ENCODE results near the gene CD2.

Gene CD2

GRCh38 chr1:116765962-116766361 lies 11.7 kb downstream of the CD2 start:
- no peak overlapping the region for H3K27ac ChIP-seq
- TF ChIP-seq CTCF (conservative IDR thresholded peaks at IDR 0.05) (no peak), ZFX (IDR thresholded peaks at IDR 0.05) (no peak)

GRCh38 chr1:116766616-116767469 lies 12.6 kb downstream of the CD2 start:
- TF ChIP-seq CTCF (conservative IDR thresholded peaks at IDR 0.05) (no peak), ZFX (IDR thresholded peaks at IDR 0.05) (no peak)
- no peak overlapping the region for H3K27ac ChIP-seq

- no peak for TF ChIP-seq ZFX (IDR thresholded peaks at IDR 0.05)
- TF ChIP-seq CTCF (conservative IDR thresholded peaks at IDR 0.05), result no peak
- H3K27ac ChIP-seq, result no peak overlapping the region
These were observed 13.7 kb downstream of the CD2 start for GRCh38 chr1:116767782-116768382.

GRCh38 chr1:116768416-116769103 lies 14.3 kb downstream of the CD2 start:
- no peak overlapping the region for H3K27ac ChIP-seq
- TF ChIP-seq ZFX (IDR thresholded peaks at IDR 0.05), result no peak
- TF ChIP-seq CTCF (conservative IDR thresholded peaks at IDR 0.05), result no peak

GRCh38 chr1:116769104-116769452 lies 14.8 kb downstream of the CD2 start:
- TF ChIP-seq CTCF (conservative IDR thresholded peaks at IDR 0.05) (no peak), ZFX (IDR thresholded peaks at IDR 0.05) (no peak)
- no peak overlapping the region for H3K27ac ChIP-seq

- TF ChIP-seq CTCF (conservative IDR thresholded peaks at IDR 0.05), result no peak
- TF ChIP-seq ZFX (IDR thresholded peaks at IDR 0.05), result no peak
- no peak overlapping the region for H3K27ac ChIP-seq
These were observed 15.3 kb downstream of the CD2 start for GRCh38 chr1:116769561-116769977.

GRCh38 chr1:116769994-116770393 lies 15.8 kb downstream of the CD2 start:
- H3K27ac ChIP-seq, result no peak overlapping the region
- no peak for TF ChIP-seq ZFX (IDR thresholded peaks at IDR 0.05)
- TF ChIP-seq CTCF (conservative IDR thresholded peaks at IDR 0.05), result no peak

All from C4-2B (cell line).